Fibroblast of pulmonary artery (primary cell): ENCODE data around the gene KIAA1755.

ENCODE experiments used
- DNase-seq: peaks from one replicate; pipeline ENCODE4 v3.0.0-alpha.2; 2010; ENCODE audit warnings: low read depth
- H3K4me3 ChIP-seq: replicated peaks from 2 replicates; pipeline ENCODE4 v1.5.1; 2011; ENCODE audit warnings: low read depth, mild to moderate bottlenecking, control low read depth, low read length, moderate library complexity
- TF ChIP-seq, protein P1 (sequence below): IDR thresholded peaks from 2 replicates; pipeline ENCODE4 v1.5.1; 2011; ENCODE audit warnings: mild to moderate bottlenecking, control low read depth, low read length, inconsistent platforms; ENCODE audit errors: missing control alignments

KIAA1755 gene

DNA sequence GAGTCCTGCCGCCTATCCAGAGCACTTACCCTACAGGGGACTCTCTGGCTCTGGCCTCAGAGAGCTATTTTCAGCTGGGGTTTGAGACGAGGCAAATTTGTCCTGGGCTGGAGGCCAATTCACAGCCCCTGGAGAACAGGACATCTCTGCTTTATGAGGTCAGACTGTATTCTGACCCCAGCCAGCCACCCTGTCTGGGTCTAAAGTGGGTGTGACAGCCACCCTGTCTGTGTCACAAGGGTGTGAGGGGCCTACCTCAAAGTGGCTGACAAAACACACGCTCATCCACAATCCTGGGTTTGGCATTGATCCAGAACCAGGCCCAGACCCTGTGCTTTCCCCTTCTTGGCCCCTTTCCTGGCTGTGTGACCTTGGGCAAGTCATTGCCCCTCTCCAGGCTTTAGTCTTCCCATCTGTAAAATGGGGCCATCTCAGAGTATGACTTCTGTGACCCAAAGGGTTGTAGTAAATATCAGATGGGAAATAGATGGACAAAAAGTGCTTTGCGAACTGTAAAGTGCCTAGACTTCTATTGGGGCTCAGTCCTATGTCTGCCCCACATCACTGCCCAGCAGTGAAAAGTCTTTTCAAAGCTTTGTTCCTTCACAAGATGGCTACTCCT, 51.4 kb downstream of the KIAA1755 start:
- no peak overlapping the region for H3K4me3 ChIP-seq
- no peak for DNase-seq
- TF ChIP-seq, protein P1, sequence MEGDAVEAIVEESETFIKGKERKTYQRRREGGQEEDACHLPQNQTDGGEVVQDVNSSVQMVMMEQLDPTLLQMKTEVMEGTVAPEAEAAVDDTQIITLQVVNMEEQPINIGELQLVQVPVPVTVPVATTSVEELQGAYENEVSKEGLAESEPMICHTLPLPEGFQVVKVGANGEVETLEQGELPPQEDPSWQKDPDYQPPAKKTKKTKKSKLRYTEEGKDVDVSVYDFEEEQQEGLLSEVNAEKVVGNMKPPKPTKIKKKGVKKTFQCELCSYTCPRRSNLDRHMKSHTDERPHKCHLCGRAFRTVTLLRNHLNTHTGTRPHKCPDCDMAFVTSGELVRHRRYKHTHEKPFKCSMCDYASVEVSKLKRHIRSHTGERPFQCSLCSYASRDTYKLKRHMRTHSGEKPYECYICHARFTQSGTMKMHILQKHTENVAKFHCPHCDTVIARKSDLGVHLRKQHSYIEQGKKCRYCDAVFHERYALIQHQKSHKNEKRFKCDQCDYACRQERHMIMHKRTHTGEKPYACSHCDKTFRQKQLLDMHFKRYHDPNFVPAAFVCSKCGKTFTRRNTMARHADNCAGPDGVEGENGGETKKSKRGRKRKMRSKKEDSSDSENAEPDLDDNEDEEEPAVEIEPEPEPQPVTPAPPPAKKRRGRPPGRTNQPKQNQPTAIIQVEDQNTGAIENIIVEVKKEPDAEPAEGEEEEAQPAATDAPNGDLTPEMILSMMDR = no peak

DNA sequence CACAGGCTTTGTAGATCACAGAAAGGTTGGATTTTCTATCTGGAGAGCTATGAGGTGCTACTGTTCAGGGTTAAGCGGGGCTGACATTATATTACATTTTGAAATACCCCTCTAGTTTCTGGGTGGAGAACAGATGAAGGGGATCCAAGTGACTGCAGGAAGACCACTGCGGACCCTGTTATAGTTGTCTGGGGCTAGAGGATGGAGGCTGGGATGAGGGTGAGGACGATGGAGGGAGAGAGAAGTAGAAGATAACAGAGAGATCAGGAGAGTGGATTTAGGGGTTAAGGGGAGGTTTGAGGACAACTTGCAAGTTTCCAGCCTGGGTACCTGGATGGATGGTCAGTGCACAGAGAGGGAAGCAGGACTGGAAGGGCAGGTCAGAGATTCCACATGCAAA, 52.0 kb downstream of the KIAA1755 start:
- TF ChIP-seq, protein P1 = no peak
- H3K4me3 ChIP-seq = no peak overlapping the region
- DNase-seq = no peak

GRCh38 chr20:38208088-38208487, 52.4 kb downstream of the KIAA1755 start:
- H3K4me3 ChIP-seq = no peak overlapping the region
- no peak for DNase-seq
- TF ChIP-seq, protein P1 = no peak

GRCh38 chr20:38207621-38208020, 52.9 kb downstream of the KIAA1755 start:
- H3K4me3 ChIP-seq = no peak overlapping the region
- TF ChIP-seq, protein P1 = no peak
- DNase-seq = no peak

DNA sequence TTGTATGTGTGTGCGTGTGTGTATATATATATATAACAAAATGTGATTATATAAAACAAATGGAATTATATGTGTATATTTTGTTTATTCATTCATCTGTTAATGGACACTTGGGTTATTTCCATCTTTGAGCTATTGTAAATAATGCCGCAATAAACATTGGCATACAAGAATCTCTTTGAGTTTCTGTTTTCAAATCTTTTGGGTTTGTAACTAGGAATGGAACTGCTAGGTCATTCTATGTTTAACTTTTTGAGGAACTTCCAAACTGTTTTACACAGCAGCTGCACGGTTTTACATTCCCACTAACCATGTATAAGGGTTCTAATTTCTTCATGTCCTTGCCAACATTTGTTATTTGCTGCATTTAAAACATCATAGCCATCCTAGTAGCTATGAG, 55.5 kb downstream of the KIAA1755 start:
- no peak for DNase-seq
- TF ChIP-seq, protein P1 = no peak
- no peak overlapping the region for H3K4me3 ChIP-seq

GRCh38 chr20:38203981-38204357, 56.6 kb downstream of the KIAA1755 start:
- no peak overlapping the region for H3K4me3 ChIP-seq
- TF ChIP-seq, protein P1 = no peak
- DNase-seq = no peak

- TF ChIP-seq, protein P1 = no peak
Observed at GRCh38 chr20:38203337-38203980, 57.1 kb downstream of the KIAA1755 start.

More at GRCh38 chr20:38203337-38203980, 57.1 kb downstream of the KIAA1755 start:
- H3K4me3 ChIP-seq = no peak overlapping the region
- DNase-seq = no peak
